ENCODE data around the gene LDLRAD4.

The LDLRAD4 gene

GRCh38 chr18:13618760-13619438 is 400.3 kb downstream of the LDLRAD4 start:
- POLR2A ChIA-PET: no interaction called here
- DNase-seq (ENCODE audit: extremely low spot score): no peak
- TF ChIP-seq LEF1 (IDR thresholded peaks at IDR 0.05; ENCODE audit: borderline replicate concordance) (no peak), BHLHE40 (IDR thresholded peaks at IDR 0.05; ENCODE audit: borderline replicate concordance) (no peak), NFRKB (IDR thresholded peaks at IDR 0.05) (no peak), L3MBTL2 (conservative IDR thresholded peaks at IDR 0.05) (no peak), CTBP1 (IDR thresholded peaks at IDR 0.05; ENCODE audit: borderline replicate concordance) (no peak), FOXK2 (IDR thresholded peaks at IDR 0.05) (no peak), SP1 (IDR thresholded peaks at IDR 0.05) (no peak), ZNF384 (IDR thresholded peaks at IDR 0.05) (no peak), PKNOX1 (IDR thresholded peaks at IDR 0.05) (no peak)
- CTCF ChIA-PET: no interaction called here

- TF ChIP-seq SP1 (IDR thresholded peaks at IDR 0.05): no peak
- TF ChIP-seq ARNT (IDR thresholded peaks at IDR 0.05): no peak
- no peak for TF ChIP-seq SUZ12 (IDR thresholded peaks at IDR 0.05)
- TF ChIP-seq CTBP1 (IDR thresholded peaks at IDR 0.05; ENCODE audit: borderline replicate concordance): no peak
- TF ChIP-seq LEF1 (IDR thresholded peaks at IDR 0.05; ENCODE audit: borderline replicate concordance): no peak
- TF ChIP-seq BHLHE40 (IDR thresholded peaks at IDR 0.05; ENCODE audit: borderline replicate concordance): no peak
- TF ChIP-seq FOXA1 (IDR thresholded peaks at IDR 0.05): no peak
- TF ChIP-seq PKNOX1 (IDR thresholded peaks at IDR 0.05): no peak
- no peak for TF ChIP-seq TARDBP (IDR thresholded peaks at IDR 0.05)
- no peak for TF ChIP-seq ELF4 (IDR thresholded peaks at IDR 0.05)
- TF ChIP-seq NFRKB (IDR thresholded peaks at IDR 0.05): no peak
- no peak for TF ChIP-seq L3MBTL2 (conservative IDR thresholded peaks at IDR 0.05)
- TF ChIP-seq ZNF384 (IDR thresholded peaks at IDR 0.05): no peak
- no peak for TF ChIP-seq HDGF (IDR thresholded peaks at IDR 0.05; ENCODE audit: borderline replicate concordance)
- TF ChIP-seq FOXK2 (IDR thresholded peaks at IDR 0.05): no peak
- TF ChIP-seq FOXM1 (IDR thresholded peaks at IDR 0.05; ENCODE audit: borderline replicate concordance): no peak
- DNase-seq (ENCODE audit: extremely low spot score): no peak
- CTCF ChIA-PET: no interaction called here
- POLR2A ChIA-PET: no interaction called here
These were observed 401.1 kb downstream of the LDLRAD4 start for GRCh38 chr18:13619505-13620205.

GRCh38 chr18:13620206-13620672 is 401.7 kb downstream of the LDLRAD4 start:
- POLR2A ChIA-PET: no interaction called here
- CTCF ChIA-PET: no interaction called here
- no peak for DNase-seq (ENCODE audit: extremely low spot score)
- no peak for TF ChIP-seq FOXM1 (IDR thresholded peaks at IDR 0.05; ENCODE audit: borderline replicate concordance)
- TF ChIP-seq PKNOX1 (IDR thresholded peaks at IDR 0.05): no peak
- TF ChIP-seq HDGF (IDR thresholded peaks at IDR 0.05; ENCODE audit: borderline replicate concordance): no peak
- no peak for TF ChIP-seq CTBP1 (IDR thresholded peaks at IDR 0.05; ENCODE audit: borderline replicate concordance)
- no peak for TF ChIP-seq FOXA1 (IDR thresholded peaks at IDR 0.05)
- TF ChIP-seq FOXK2 (IDR thresholded peaks at IDR 0.05): no peak
- no peak for TF ChIP-seq SP1 (IDR thresholded peaks at IDR 0.05)
- TF ChIP-seq ELF4 (IDR thresholded peaks at IDR 0.05): no peak
- TF ChIP-seq ZNF384 (IDR thresholded peaks at IDR 0.05): no peak
- TF ChIP-seq ARNT (IDR thresholded peaks at IDR 0.05): no peak
- TF ChIP-seq L3MBTL2 (conservative IDR thresholded peaks at IDR 0.05): no peak
- TF ChIP-seq SUZ12 (IDR thresholded peaks at IDR 0.05): no peak
- no peak for TF ChIP-seq TARDBP (IDR thresholded peaks at IDR 0.05)
- no peak for TF ChIP-seq BHLHE40 (IDR thresholded peaks at IDR 0.05; ENCODE audit: borderline replicate concordance)
- TF ChIP-seq NFRKB (IDR thresholded peaks at IDR 0.05): no peak
- no peak for TF ChIP-seq LEF1 (IDR thresholded peaks at IDR 0.05; ENCODE audit: borderline replicate concordance)

- ChIA-PET POLR2A (no interaction called here), CTCF (no interaction called here)
- DNase-seq (ENCODE audit: extremely low spot score): no peak
- TF ChIP-seq PKNOX1 (IDR thresholded peaks at IDR 0.05) (no peak), SP1 (IDR thresholded peaks at IDR 0.05) (no peak), L3MBTL2 (conservative IDR thresholded peaks at IDR 0.05) (no peak), NFRKB (IDR thresholded peaks at IDR 0.05) (no peak), TARDBP (IDR thresholded peaks at IDR 0.05) (no peak)
These were observed 402.4 kb downstream of the LDLRAD4 start for GRCh38 chr18:13620818-13621445.

- ChIA-PET CTCF (no interaction called here), POLR2A (no interaction called here)
- no peak for DNase-seq (ENCODE audit: extremely low spot score)
- TF ChIP-seq ZNF384 (IDR thresholded peaks at IDR 0.05) (no peak), ARNT (IDR thresholded peaks at IDR 0.05) (no peak), PKNOX1 (IDR thresholded peaks at IDR 0.05) (no peak), L3MBTL2 (conservative IDR thresholded peaks at IDR 0.05) (no peak), HDGF (IDR thresholded peaks at IDR 0.05; ENCODE audit: borderline replicate concordance) (no peak), FOXA1 (IDR thresholded peaks at IDR 0.05) (no peak), FOXM1 (IDR thresholded peaks at IDR 0.05; ENCODE audit: borderline replicate concordance) (no peak), TARDBP (IDR thresholded peaks at IDR 0.05) (no peak), FOXK2 (IDR thresholded peaks at IDR 0.05) (no peak)
These were observed 402.9 kb downstream of the LDLRAD4 start for GRCh38 chr18:13621446-13621849.

All from HEK293T (cell line).